Uterus (tissue), 4 donors: ENCODE results near the gene PTPA. TPM values are rescaled to one million over a fixed set of nuclear protein-coding genes. Genes with fewer than 3 reads are reported as not detected.
A peak's percentile ranks its signal among the peaks of the same experiment; 100 is the strongest.
"Not testable (repeated sequence)": the region's sequence is repeated elsewhere in the genome, so short reads cannot be mapped to it uniquely, and the experiment has no call there.

Source experiments
- DNase-seq, 2 donors: peaks; one replicate each; pipeline ENCODE4 v3.0.0-alpha.2; 2019 to 2020
- H3K27ac ChIP-seq, 2 donors: fragments of 200-600 bp; sonication (generic); 1 replicate in 1 of 2; 2 replicates in 1 of 2; pipeline ENCODE4 v1.5.1; 2016 to 2018
- H3K27me3 ChIP-seq, 2 donors: fragments of 200-600 bp; sonication (generic); one replicate each; pipeline ENCODE4 v1.5.1; 2018 to 2019; ENCODE audit warnings: control low read depth in 1 of 2
- H3K36me3 ChIP-seq, 2 donors: fragments of 200-600 bp; sonication (generic); one replicate each; pipeline ENCODE4 v1.5.1; 2019; ENCODE audit warnings: control low read depth in 1 of 2
- H3K4me1 ChIP-seq, 2 donors: fragments of 200-600 bp; sonication (generic); one replicate each; pipeline ENCODE4 v1.5.1; 2018 to 2019; ENCODE audit warnings: control low read depth in 1 of 2
- H3K4me3 ChIP-seq, 2 donors: fragments of 200-600 bp; sonication (generic); 1 replicate in 1 of 2; 2 replicates in 1 of 2; pipeline ENCODE4 v1.5.1; 2018 to 2019; ENCODE audit warnings: mild to moderate bottlenecking in 1 of 2
- H3K9me3 ChIP-seq, 2 donors: fragments of 200-600 bp; sonication (generic); one replicate each; pipeline ENCODE4 v1.5.1; 2019; ENCODE audit warnings: control low read depth in 1 of 2
- CTCF ChIP-seq, 4 experiments: fragments of 200-600 bp in 2 of 4; fragments of 450-650 bp in 2 of 4; sonication (generic) in 2 of 4; IDR thresholded peaks; one replicate each; pipeline ENCODE4 v1.5.1; 2016 to 2019; ENCODE audit warnings: antibody characterized with exemption in 4 of 4, mild to moderate bottlenecking in 2 of 4, moderate library complexity in 1 of 4
- POLR2A ChIP-seq, 2 donors: fragments of 450-650 bp; IDR thresholded peaks; one replicate each; pipeline ENCODE4 v1.6.1; 2016; ENCODE audit warnings: antibody characterized with exemption in 2 of 2, mild to moderate bottlenecking in 1 of 2, moderate library complexity in 1 of 2
- intact Hi-C: fragments of 100-400 bp; cut with DNase I; formaldehyde crosslinking; loops from one replicate; pipeline ENCODE4 v1.15.1; 2023; ENCODE audit warnings: low total_unique reads
- total RNA-seq, 4 donors: library from RNA; depleted of rRNA in 3 of 4; stranded (reverse); fragments of >200 nt in 3 of 4; gene quantifications; one replicate each; pipeline versions ENCODE4 v1.1.0 to v1.2.4, GENCODE V29; 2014 to 2023
- donor health status: DM: yes; HTN: yes; CAD: no.

PTPA gene
- total RNA-seq, 4 donors from 2014 or later = 28.9 to 107 (median 62.1) TPM

DNA sequence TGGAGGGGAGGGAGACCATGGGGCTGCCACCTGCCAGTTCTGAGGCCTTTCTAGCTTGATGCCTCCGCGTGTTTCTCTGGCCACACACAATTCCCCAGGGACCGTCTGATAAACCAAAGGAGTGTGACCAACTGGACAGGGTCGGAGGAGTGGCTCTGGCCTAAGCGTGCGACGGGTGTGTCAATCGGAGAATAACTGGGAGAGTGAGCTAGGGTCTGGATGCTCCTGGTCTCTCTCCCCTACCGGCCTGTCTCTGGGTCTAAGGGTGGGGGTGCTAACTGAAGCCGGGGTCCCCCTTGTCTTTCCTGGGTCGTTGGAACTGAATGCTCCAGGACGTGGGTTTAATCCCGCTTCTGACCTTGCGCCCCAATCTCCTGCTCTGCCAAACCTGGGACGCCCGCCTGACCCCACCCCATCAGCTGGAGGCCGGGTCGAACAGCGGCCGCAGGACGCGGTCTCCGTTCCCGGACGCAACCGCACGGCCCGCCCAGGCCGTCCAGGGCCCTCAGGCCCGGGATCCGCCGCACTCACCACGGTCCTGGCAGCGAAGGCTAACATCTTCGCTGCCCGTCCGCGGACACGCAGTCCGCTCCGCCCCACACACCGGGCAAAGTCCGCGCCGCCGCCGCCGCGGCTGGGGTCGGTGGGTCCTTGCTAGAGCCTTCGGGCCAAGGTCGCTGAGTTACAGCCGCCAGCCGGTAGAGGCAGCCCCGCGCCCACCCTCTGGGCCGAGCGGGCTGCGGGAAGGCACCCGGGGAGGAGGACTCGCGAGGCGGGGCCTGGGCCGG lies 1.1 kb upstream of the PTPA start:
- intact Hi-C loops = no loop called here
- H3K4me1 ChIP-seq = no peaks in the 10 kb centered on the region

DNA sequence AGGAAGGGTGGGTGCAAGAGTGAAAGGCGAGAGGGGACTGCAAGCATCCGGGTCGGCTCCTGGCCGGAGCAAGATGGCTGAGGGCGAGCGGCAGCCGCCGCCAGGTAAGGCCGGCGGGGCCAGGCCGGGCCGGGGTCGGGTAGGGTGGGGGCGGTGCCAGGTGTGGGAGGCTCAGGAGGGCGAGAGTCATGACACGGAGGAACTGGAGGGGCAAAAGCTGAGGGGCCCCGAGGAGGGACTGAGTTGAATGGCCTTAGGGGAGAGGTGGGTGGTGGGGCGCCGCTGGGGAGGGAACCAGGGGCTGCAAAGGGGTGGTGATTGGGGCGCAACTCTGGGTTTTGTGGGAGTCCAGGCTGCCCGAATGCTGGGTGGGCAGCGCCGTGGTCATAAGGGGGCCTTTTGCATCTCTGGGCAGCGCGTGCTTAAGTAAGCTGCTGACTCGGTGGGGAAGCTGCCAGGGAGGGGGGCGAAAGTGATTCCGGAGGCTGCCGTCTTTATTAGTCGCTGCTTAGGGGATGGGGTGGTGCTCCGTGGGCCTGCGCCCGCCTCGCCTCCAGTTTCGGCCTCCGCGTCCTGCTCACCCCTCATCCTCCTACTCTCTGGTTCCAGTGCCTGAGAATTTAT lies 425 bp downstream of the PTPA start:
- Histone ChIP-seq H3K27ac (peak overlapping the region; percentile 89 to 96), H3K27me3 (no peaks in the 10 kb centered on the region), H3K9me3 (no peaks in the 10 kb centered on the region), H3K4me1 (no peaks in the 10 kb centered on the region), H3K36me3 (no peaks in the 10 kb centered on the region), H3K4me3 (peak overlapping the region; percentile 78 to 96)
- intact Hi-C loops = no loop called here
- no peak for TF ChIP-seq POLR2A (IDR thresholded peaks at IDR 0.05)
- no peak for TF ChIP-seq CTCF (IDR thresholded peaks at IDR 0.05)
- peak in 1 of 2 donors; percentile 45 for DNase-seq

More for the DNA sequence above, 1.1 kb upstream of the PTPA start:
- Histone ChIP-seq H3K4me3 (peak overlapping the region; percentile 66 to 78), H3K27ac (peak overlapping the region; percentile 63 to 96), H3K36me3 (no peaks in the 10 kb centered on the region), H3K9me3 (no peaks in the 10 kb centered on the region), H3K27me3 (no peaks in the 10 kb centered on the region)
- TF ChIP-seq CTCF (IDR thresholded peaks at IDR 0.05) (peak in 2 of 4 experiments; percentile 5 to 10), POLR2A (IDR thresholded peaks at IDR 0.05) (no peak)
- DNase-seq = peak; percentile 44 to 46

- H3K4me1 ChIP-seq, H3K27ac ChIP-seq, H3K9me3 ChIP-seq, H3K27me3 ChIP-seq, H3K36me3 ChIP-seq, DNase-seq, intact Hi-C loops: not testable (repeated sequence)
- peak overlapping the region; percentile 78 to 96 for H3K4me3 ChIP-seq
Measured at GRCh38 chr9:129112526-129112925, 1.3 kb downstream of the PTPA start.

DNA sequence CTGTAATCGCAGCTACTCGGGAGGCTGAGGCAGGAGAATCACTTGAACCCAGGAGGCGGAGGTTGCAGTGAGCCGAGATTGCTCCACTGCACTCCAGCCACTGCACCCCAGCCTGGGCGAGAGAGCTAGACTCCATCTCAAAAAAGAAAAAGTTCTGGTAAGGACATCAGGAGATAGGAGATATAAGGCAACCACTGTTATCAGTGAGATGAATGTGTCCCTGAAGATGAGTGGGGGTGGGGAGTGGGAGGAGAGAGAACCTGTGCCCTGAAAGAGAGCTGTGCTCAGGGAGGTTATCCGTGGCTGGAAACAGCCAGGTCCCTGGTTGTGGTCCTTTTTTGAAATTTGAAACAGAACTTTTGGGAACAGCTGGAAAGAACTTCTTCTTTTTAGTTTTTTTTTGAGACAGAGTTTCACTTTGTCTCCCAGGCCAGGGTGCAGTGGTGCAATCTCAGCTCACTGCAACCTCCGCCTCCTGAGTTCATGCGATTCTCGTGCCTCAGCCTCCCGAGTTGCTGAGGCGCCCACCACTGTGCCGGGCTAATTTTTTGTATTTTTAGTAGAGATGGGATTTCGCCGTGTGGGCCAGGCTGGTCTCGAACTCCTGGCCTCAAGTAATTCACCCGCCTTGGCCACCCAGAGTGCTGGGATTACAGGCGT lies 2.6 kb downstream of the PTPA start:
- no peak for DNase-seq
- intact Hi-C loops = no loop called here
- TF ChIP-seq CTCF (IDR thresholded peaks at IDR 0.05) = no peak
- no peak for TF ChIP-seq POLR2A (IDR thresholded peaks at IDR 0.05)

DNA sequence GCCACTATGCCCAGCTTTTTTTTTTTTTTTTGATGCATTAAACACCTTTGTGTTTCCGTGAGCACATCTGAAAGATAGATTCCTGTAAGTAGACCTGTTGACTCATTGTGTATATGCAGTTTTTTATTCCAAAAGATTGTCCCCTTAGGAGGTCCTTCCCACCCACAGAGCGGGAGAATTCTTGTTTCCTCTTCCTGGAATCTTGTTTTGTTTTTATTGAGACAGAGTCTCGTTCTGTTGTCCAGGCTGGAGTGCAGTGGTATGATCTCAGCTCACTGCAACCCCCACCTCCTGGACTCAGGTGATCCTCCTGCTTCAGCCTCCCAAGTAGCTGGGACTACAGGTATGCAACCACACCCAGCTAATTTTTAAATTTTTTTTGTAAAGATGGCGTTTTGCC lies 7.6 kb downstream of the PTPA start:
- no peaks in the 10 kb centered on the region for H3K4me1 ChIP-seq
- no peak overlapping the region for H3K27ac ChIP-seq
- no peaks in the 10 kb centered on the region for H3K36me3 ChIP-seq
- H3K4me3 ChIP-seq = no peak overlapping the region
- H3K9me3 ChIP-seq = no peaks in the 10 kb centered on the region
- no peak for DNase-seq
- no peak for TF ChIP-seq POLR2A (IDR thresholded peaks at IDR 0.05)
- TF ChIP-seq CTCF (IDR thresholded peaks at IDR 0.05) = no peak
- intact Hi-C loops = no loop called here
- H3K27me3 ChIP-seq = no peaks in the 10 kb centered on the region

More for the DNA sequence above, 2.6 kb downstream of the PTPA start:
- H3K4me3 ChIP-seq = no peak overlapping the region
- H3K36me3 ChIP-seq = no peaks in the 10 kb centered on the region
- no peak overlapping the region for H3K27ac ChIP-seq
- no peaks in the 10 kb centered on the region for H3K9me3 ChIP-seq
- no peaks in the 10 kb centered on the region for H3K27me3 ChIP-seq
- no peaks in the 10 kb centered on the region for H3K4me1 ChIP-seq
